H54 (cell line): Measurements from ENCODE around the gene SLC35F6.

Source experiments
- DNase-seq: peaks from one replicate; pipeline ENCODE4 v3.0.0; 2011; ENCODE audit warnings: low spot score, mixed read lengths; ENCODE audit not compliant: insufficient read length
- FAIRE-seq: peaks from 3 replicates; lab custom pipeline; 2011; peaks lifted over from hg19 to GRCh38; lab: Jason Lieb, UNC
- POLR2A ChIP-seq: IDR thresholded peaks from 2 replicates; pipeline ENCODE4 v1.6.1; 2011; ENCODE audit warnings: low read depth, mild to moderate bottlenecking, low read length

Gene SLC35F6

GRCh38 chr2:26820932-26821331, 56.8 kb downstream of the SLC35F6 start:
- no peak for TF ChIP-seq POLR2A
- no peak for FAIRE-seq
- no peak for DNase-seq

- DNase-seq (no peak), FAIRE-seq (no peak)
- no peak for TF ChIP-seq POLR2A
Observed at GRCh38 chr2:26822877-26823276, 58.8 kb downstream of the SLC35F6 start.
